VCaP (cell line): ENCODE data around the gene IGLL1.

Source experiments
- H3K27ac ChIP-seq: fragments of 450-650 bp; 2 replicates; pipeline ENCODE4 v1.5.1; 2017
- TF ChIP-seq, protein P1 (sequence below): fragments of 450-650 bp; conservative IDR thresholded peaks from 2 replicates; pipeline ENCODE4 v1.5.1; 2017; ENCODE audit warnings: mild to moderate bottlenecking, moderate library complexity

IGLL1 gene

DNA sequence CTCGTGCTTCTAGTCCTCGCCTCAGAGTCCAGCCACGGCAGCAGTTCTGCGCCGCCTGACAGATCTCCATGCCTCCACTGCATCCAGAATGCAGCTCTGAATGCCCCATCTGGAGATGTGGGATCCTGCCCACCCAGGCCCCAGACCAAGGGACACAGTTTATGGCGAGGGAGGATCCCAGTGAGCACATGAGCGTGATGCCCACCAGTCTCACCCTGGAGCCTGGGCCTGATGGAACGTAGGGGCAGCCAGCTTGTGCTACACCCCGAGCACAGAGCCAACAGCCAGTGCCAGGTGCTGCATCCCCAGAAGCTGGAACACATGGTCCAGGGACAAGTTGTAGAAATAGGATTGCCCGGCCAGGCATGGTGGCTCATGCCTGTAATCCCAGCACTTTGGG, 10.4 kb downstream of the IGLL1 start:
- TF ChIP-seq, protein P1, sequence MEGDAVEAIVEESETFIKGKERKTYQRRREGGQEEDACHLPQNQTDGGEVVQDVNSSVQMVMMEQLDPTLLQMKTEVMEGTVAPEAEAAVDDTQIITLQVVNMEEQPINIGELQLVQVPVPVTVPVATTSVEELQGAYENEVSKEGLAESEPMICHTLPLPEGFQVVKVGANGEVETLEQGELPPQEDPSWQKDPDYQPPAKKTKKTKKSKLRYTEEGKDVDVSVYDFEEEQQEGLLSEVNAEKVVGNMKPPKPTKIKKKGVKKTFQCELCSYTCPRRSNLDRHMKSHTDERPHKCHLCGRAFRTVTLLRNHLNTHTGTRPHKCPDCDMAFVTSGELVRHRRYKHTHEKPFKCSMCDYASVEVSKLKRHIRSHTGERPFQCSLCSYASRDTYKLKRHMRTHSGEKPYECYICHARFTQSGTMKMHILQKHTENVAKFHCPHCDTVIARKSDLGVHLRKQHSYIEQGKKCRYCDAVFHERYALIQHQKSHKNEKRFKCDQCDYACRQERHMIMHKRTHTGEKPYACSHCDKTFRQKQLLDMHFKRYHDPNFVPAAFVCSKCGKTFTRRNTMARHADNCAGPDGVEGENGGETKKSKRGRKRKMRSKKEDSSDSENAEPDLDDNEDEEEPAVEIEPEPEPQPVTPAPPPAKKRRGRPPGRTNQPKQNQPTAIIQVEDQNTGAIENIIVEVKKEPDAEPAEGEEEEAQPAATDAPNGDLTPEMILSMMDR, result no peak

DNA sequence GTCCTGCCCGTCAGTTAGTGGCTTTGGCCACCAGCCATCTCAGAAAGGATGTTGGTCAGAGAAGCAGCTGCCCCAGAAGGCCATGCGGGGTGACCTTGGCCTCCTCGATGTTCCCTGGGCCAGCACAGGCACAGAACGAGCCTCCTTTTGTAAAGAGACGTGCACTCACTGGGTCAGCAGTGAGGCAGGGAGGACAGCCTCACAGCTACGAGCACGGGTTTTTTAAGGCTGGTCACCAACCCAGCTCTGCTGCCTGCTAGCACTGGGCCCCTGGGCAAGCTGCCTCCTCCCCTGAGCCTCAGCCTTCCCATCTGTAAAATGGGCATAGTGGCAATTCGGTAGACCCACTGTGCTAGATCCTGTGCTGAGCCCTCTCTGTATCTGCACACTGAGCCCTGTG, 10.8 kb downstream of the IGLL1 start:
- no peak overlapping the region for H3K27ac ChIP-seq
- TF ChIP-seq, protein P1, result no peak

More for the DNA sequence above, 10.4 kb downstream of the IGLL1 start:
- H3K27ac ChIP-seq, result no peak overlapping the region

DNA sequence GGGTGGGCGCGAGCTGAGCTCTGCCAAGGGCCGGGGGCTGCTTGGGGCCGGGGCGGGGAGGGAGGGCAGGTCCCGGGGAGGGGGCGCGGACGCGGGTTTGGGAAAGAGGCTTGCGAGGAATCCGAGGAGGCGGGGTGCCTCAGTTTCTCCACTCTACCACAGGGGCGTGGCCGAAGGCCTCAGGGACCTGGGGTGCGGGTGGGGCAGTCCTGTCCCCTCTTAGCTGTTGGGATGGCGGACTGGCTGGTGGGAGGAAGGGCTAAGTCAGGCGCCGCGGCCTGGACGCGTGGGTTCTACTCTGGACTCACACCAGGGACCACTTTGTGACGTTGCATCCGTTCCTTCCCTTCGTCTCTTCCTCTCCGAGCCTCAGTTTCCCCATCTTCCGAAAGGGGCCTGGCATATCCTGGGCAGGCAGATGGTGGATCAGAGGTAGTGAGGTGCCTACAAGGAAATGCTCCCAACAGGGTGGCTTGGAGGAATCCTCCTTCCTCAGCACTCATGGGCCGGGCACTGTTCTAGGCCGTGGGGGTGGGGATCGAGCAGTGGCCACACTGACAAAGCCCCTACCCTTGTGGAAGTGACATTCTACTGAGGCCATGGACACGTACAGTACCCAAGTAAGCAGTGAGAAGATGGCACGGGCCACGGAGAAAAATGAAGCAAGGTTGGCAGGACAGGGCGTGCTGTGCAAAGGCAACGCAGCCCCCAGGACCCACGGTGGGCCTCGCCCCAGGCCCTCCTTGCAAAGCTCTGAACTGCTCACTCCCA, 13.2 kb downstream of the IGLL1 start:
- no peak overlapping the region for H3K27ac ChIP-seq
- TF ChIP-seq, protein P1, result no peak

DNA sequence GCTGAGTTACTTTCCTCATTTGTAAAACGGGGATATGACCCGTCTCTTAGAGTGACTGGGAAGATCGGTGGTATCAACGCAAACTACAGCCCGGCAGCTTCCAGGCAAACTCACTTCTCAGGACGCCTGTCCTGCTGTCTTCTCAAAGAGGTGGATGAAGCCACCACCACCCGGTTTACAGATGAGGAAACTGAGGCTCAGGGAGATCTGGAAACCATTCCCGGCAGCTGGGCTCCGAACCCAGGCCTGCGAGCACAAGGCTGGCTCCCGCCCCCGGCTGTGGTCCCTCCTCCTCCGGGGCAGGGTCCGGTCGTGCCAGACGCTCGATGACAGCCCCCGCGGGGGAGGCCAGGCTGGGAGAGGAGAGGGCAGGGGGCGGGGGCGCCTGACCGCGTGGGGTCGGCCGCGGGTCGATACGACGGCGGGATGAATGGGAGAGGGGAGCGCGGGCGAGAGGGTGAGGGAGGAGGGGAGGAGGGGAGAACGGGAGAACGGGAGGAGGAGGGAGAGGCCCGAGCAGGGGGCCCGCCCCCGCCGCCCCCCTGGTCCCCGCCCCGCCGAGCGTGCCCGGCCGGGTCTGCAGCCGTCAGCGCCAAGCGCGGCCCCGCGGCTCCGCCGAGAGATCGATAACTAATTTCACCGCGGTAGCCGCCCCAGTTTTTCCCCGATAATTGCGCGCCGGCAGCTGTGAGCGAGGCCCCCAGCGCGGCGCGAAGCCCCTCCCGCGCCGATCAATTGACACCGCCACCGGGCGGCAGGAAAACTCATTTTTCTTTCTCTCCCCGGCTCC, 14.0 kb downstream of the IGLL1 start:
- no peak overlapping the region for H3K27ac ChIP-seq
- TF ChIP-seq, protein P1, result no peak

DNA sequence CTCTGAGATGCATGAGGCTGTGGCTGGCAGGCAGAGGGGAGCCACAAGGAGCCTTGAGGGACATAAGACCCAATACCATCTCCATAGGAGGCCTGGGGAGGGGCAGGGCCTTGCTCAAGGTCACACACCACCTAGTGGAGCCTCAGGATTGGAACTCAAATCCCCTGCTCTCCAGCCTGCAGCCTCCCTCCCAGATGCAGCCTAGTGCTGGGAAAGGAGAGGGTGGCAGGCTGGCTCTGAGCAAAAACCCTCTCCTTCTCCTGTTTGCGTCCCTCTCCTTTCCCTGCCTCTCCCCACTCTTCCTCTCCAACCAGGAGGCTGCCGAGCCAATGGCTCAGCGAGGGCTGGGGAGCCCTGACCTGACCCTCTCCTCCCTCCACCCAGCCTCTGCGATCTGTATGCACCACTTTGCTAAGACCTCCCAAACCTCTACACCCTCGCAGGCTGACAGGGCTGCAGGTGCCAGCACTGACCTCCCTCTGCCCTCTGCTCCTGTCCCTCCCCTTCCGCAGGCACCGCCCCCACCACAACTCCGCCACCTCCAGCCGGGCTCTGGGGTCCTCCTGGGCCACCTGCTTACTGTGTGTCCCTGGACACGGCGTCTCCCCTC, 14.7 kb downstream of the IGLL1 start:
- no peak overlapping the region for H3K27ac ChIP-seq
- TF ChIP-seq, protein P1, result no peak

DNA sequence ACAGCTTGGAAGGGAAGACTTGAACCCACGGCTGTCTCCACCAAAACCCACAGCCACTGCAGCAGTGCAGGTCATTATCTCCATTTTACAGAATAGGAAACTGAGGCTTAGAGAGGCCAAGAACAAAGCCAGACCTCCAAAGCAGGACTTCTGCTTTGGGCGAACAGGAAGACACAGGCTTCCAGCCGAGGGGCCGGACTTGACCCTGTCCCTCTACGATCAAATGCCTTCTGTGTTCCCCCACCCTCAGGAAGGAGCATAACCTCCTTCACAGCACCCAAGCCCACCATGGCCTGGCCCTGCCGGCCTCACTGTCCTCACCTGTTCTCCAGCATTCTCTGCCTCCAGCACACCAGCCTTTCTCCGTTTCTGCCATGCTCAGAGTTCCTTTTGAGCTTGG, 15.8 kb downstream of the IGLL1 start:
- H3K27ac ChIP-seq, result no peak overlapping the region
- TF ChIP-seq, protein P1, result no peak

DNA sequence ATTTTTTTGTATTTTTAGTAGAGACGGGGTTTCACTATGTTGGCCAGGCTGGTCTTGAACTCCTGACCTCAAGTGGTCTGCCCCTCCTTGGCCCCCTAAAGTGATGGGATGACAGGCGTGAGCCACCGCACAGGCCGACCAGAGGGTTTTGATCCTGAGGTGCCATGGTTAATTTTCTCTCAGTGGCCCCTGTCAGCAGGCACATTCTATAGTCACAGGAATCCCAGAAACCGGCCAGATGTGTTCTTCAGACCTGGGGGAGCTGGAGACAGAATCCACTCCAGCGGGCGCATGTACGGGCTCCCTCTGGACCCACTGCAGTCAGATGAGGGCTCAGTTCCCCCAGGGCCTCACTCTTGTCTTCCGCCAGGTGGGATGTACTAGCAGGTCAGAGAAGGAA, 17.0 kb downstream of the IGLL1 start:
- H3K27ac ChIP-seq, result no peak overlapping the region
- TF ChIP-seq, protein P1, result no peak
